HG03108 (cell line): ENCODE data around the gene CDC20B.
A peak's percentile ranks its signal among the peaks of the same experiment; 100 is the strongest.

Experiments
- ATAC-seq: cut with Tn5 transposase; IDR thresholded peaks from one replicate; pipeline ENCODE4 v1.9.1; 2021; ENCODE audit warnings: moderate library complexity; ENCODE audit not compliant: unreplicated experiment

Gene CDC20B

GRCh38 chr5:55172937-55173686, at the start of gene CDC20B:
Gene CDC20B (minus strand): TSS chr5:55173177. CDS start chr5:55173000, 177 bp downstream.
- ATAC-seq: peak; percentile 77

- no peak for ATAC-seq
Observed at GRCh38 chr5:55222092-55222984, 49.4 kb upstream of the CDC20B start.

- ATAC-seq: no peak
Observed at GRCh38 chr5:55220433-55221185, 47.6 kb upstream of the CDC20B start.

GRCh38 chr5:55219770-55220169, 46.8 kb upstream of the CDC20B start:
- ATAC-seq: no peak

- ATAC-seq: no peak
Observed at GRCh38 chr5:55218967-55219366, 46.0 kb upstream of the CDC20B start.

- ATAC-seq: no peak
Observed at GRCh38 chr5:55211184-55211874, 38.4 kb upstream of the CDC20B start.

GRCh38 chr5:55205001-55205400, 32.0 kb upstream of the CDC20B start:
- no peak for ATAC-seq

GRCh38 chr5:55191165-55191564, 18.2 kb upstream of the CDC20B start:
- no peak for ATAC-seq

GRCh38 chr5:55188656-55189540, 15.9 kb upstream of the CDC20B start:
- ATAC-seq: no peak

- ATAC-seq: no peak
Observed at GRCh38 chr5:55187370-55187769, 14.4 kb upstream of the CDC20B start.

GRCh38 chr5:55180016-55180415, 7.0 kb upstream of the CDC20B start:
- no peak for ATAC-seq

GRCh38 chr5:55177078-55177477, 4.1 kb upstream of the CDC20B start:
- ATAC-seq: no peak

- no peak for ATAC-seq
Observed at GRCh38 chr5:55176176-55176818, 3.3 kb upstream of the CDC20B start.

GRCh38 chr5:55175781-55176175, 2.8 kb upstream of the CDC20B start:
- ATAC-seq: no peak

GRCh38 chr5:55173687-55174230, 782 bp upstream of the CDC20B start:
- no peak for ATAC-seq

GRCh38 chr5:55172051-55172899, 702 bp downstream of the CDC20B start:
- peak; percentile 62 for ATAC-seq

- no peak for ATAC-seq
Observed at GRCh38 chr5:55171471-55171870, 1.5 kb downstream of the CDC20B start.

GRCh38 chr5:55162666-55163065, 10.3 kb downstream of the CDC20B start:
- no peak for ATAC-seq
